COR-L47 (cell line): ENCODE data around the gene ZNF644.
A peak's percentile ranks its signal among the peaks of the same experiment; 100 is the strongest.

ENCODE experiments used
- DNase-seq: peaks from one replicate; lab custom pipeline; 2025; lab: John Stamatoyannopoulos, UW

The ZNF644 gene

GRCh38 chr1:91020967-91021685 is 709 bp downstream of the ZNF644 start:
- peak; percentile 90 for DNase-seq

- DNase-seq = no peak
These were observed 1.3 kb downstream of the ZNF644 start for GRCh38 chr1:91020486-91020885.

DNA sequence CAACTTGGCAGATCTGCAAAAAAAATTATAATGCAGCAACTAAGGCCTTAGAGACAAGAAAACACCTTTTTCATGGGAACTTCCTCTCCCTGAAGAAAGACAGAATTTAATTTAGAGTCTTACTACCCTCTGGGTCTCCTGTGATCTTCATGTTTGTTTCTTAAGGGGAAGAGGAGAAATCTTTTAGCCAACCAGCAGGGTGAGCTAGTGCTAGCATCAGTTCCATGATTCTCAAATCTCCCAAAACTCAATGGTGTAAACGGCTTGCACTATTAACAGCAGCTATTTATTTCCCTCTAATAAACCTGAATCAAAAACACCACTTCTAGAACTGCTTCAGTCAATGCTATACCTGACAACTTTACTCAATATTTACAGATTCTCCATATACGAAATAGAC is 3.8 kb downstream of the ZNF644 start:
- DNase-seq = no peak

DNA sequence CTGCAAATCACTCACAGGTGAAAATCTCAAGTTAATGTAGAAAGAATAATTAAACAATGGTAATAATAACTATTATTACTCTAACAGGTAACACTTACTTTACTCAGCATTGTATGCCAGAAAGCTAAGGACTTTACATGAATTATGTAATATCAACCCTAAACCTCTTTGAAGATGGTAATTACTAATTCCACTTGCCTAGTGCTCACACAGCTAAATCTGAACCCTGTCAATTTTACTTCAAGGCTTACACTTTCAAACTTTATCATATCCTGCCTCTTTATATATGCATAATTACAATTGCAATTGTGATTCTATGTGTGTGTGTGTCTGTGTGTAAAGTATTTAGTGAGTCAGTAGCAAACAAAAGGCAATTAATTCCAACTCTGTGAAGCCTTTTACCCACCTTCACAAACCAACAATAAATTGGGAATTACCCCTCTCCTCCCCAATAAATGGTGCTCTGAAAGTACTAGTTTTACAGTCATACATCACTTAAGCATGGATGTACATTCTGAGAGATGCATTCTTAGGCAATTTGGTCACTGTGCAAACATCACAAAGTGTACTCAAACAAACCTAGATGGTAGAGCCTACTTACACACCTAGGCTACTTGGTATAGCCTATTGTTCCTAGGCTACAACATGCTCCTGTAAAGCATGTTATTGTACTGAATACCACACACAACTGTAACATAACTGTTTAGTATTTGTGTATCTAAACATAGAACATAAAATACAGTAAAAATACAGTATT is 5.9 kb downstream of the ZNF644 start:
- no peak for DNase-seq

GRCh38 chr1:91015358-91015780 is 6.5 kb downstream of the ZNF644 start:
- no peak for DNase-seq

GRCh38 chr1:91014475-91014874 is 7.4 kb downstream of the ZNF644 start:
- DNase-seq = no peak

DNA sequence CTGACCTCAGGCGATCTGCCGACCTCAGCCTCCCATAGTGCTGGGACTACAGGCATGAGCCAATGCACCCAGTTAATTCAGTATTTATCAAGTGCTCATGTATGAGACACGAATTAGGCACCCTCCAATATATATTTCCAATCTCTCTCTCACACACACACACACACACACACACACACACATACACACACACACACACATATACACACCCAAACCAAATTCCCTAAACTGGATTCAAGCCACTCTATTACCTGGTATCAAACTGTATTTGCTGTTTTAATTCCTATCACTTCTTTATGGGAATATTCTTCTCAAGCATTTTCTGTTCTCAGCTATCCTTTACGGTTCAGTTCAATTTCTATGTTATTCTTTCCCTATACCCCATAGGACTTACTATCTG is 8.5 kb downstream of the ZNF644 start:
- no peak for DNase-seq

GRCh38 chr1:91012196-91012595 is 9.6 kb downstream of the ZNF644 start:
- no peak for DNase-seq

GRCh38 chr1:91011726-91012125 is 10.1 kb downstream of the ZNF644 start:
- no peak for DNase-seq

GRCh38 chr1:91007827-91008226 is 14.0 kb downstream of the ZNF644 start:
- DNase-seq = no peak

DNA sequence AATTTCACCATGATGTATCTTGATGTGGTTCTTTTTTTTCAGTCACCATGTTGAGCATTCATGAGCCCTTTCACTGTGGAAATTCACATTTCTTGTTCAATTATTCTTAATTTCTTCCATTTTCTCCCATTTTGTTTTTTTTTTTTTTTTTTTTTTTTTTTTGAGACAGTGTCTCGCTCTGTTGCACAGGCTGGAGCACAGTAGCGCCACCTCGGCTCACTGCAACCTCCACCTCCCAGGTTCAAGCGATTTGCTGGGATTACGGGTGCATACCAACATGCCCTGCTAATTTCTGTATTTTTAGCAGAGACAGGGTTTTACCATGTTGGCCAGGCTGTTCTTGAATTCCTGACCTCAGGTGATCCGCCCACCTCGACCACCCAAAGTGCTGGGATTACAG is 14.7 kb downstream of the ZNF644 start:
- DNase-seq = no peak

DNA sequence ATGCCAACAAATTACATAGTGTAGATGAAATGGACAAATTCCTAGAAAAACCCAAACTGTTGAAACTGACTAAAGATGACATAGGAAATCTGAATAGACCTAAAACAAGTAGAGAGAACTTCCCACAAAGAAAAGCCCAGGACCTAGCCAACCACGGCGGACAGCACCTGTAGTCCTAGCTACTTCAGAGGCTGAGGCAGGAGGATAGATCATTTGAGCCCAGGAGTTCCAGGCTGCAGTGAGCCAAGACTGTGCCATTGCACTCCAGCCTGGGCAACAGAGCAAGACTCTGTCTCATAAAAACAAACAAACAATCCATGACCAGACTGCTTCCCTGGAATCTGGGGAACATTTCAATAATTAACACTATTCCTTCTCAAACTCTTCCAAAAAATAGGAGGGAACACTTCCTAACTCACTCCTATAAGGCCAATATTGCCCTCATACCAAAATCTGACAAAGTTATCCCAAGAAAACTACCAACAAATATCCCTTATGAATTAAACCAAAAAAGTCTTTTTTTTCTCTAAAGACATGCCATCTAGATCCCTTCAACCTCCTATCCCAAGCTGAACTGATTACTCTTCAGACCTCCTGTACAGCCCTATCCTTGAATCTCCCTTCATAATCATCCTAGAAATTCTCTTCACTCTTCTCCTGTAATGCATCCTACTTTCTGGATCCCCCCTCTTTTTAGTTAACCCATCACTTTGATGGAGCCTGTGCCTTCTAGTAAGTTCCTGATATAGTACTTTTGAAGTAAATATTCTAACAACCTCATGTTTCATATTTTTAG is 15.5 kb downstream of the ZNF644 start:
- DNase-seq = no peak

DNA sequence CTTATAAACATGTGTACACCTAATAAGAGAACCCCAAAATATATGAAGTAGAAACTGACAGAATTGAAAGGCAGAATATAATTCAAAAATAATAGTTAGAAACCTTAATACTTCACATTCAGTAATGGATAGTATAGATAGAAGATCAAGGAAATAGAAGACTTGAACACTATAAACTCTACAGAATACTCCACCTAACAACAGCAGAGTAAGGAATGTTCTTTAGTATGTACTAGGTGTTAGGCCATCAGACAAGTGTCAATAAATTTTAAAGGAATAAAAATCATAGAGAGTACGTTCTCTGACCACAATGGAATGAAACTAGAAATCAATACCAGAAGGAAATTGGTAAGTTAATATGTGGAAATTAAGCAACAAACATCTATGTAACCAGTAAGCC is 16.6 kb downstream of the ZNF644 start:
- no peak for DNase-seq

DNA sequence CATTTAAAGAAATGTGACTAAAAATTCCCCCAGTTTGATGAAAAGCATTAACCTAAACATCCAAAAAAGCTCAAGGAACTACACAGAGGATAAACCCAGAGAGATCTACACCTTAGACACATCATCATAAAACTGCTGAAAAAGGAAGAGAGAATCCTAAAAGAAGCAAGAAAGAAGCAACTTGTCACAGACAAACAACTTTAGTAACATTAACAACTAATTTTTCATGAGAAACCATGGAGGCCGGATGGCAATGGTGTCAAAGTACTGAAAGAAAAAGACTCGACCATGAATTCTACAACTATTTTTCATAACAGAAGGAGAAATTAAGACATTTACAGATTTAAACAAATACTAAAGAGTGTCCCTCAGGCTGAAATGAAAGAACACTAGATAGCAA is 17.7 kb downstream of the ZNF644 start:
- no peak for DNase-seq

GRCh38 chr1:90996742-90997413 is 25.0 kb downstream of the ZNF644 start:
- DNase-seq = no peak

- DNase-seq = no peak
These were observed 26.4 kb downstream of the ZNF644 start for GRCh38 chr1:90995311-90995894.

DNA sequence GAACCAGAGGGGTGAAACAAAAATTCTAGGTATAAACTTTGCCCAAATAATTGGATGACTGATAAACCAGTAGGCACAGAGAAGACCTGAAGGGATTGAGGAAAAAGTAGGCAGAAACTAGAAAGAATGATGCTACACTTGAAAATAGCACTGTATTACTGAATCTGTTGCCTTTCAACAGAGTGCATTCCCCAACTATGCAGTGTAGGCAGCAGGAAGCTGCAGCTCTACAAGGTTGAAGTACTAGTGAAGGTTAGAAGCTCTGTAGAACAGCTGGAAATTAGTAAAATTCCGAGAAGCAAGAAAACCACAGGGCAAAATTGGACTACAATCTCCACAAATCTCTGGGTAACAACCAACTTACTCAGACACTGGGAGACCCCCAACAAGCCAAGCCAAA is 27.4 kb downstream of the ZNF644 start:
- DNase-seq = no peak

- DNase-seq = no peak
These were observed 28.6 kb downstream of the ZNF644 start for GRCh38 chr1:90993245-90993644.

GRCh38 chr1:90990779-90991178 is 31.1 kb downstream of the ZNF644 start:
- no peak for DNase-seq

- DNase-seq = no peak
These were observed 31.8 kb downstream of the ZNF644 start for GRCh38 chr1:90989990-90990389.

DNA sequence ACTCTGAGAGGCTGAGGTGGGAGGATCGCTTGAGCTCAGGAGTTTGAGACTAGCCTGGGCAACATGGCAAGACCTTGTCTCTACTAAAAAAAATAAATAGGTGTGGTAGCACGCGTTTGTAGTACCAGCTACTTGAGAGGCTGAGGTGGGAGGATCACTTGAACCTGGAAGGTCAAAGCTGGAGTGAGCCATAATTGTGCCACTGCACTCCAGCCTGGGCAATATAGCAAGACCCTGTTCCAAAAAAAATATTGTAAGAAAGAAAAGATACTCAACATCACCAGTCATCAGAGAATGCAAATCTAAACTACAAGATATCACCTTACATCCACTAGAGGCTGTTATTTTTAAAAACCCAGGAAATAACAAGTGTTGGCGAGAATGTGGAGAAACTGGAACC is 32.5 kb downstream of the ZNF644 start:
- no peak for DNase-seq

DNA sequence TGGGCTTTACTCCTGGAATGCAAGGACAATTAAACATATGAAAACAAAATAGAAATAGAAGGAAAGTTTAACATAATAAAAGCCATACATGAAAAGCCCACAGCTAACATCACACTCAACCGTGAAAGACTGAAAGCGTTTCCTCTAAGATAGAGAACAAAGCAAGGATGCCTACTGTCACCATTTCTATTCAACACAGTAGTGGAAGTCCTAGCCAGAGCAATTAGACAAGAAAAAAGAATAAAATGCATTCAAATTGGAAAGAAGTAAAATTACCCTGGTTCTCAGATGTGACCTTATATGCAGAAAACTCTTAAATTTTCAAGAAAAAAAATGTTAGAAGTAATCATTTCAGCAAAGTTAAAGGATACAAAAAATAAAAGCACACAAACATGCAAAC is 34.0 kb downstream of the ZNF644 start:
- DNase-seq = no peak
